Mesenchymal stem cell (in vitro differentiated cells and primary cell): Measurements from ENCODE around the gene LKAAEAR1. TPM values are rescaled to one million over a fixed set of nuclear protein-coding genes. Genes with fewer than 3 reads are reported as not detected.

Source experiments
- small RNA-seq: library from polyadenylated mRNA; stranded (forward); fragments of <200 nt; extraction: miRNeasy Mini kit (QIAGEN cat#:217004); gene quantifications from one replicate; pipeline ENCODE3, GENCODE V24; 2013; ENCODE audit warnings: low read depth

Gene LKAAEAR1

Small RNA genes lying within 50 kb of the gene (small RNA-seq; reads per million reads assigned to genes)
- gene AL355803.1 (not detected), gene MIR6813 (not detected)
